ENCODE measurements around the gene CCDC85C. TPM values are rescaled to one million over a fixed set of nuclear protein-coding genes. Genes with fewer than 3 reads are reported as not detected.

CCDC85C gene
- total and polyA plus RNA-seq, 2 of the 8 experiments (the other 6 are each of a cell fraction or from before 2014, with no cell fraction given) = 16.8 to 35.8 TPM

DNA sequence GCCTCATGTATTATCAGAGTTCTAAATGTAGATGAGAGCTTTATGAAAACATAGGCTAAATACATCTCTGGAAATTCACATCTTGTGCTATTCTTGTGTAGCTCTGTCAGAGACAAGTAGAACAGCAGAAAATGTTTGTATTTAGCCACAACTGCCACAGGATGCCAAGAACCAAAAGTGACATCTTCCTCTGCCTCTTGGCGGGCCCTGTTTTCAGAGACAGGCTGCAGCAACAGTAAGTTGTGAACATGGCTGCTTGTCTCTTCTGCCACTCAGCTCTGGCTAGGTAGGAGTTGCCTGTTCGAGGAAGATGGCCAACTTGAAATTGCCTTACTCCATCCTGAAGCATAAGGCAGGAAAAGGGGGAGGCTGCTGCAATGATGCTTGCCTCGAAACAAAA, 153.7 kb downstream of the CCDC85C start:
- ChIA-PET POLR2A (ENCODE audit: partially characterized antibody) (no interaction called here), CTCF (ENCODE audit: partially characterized antibody) (interaction anchor here (0.8 to 2.6 kb wide), 7 partner anchors 9 to 183 kb away, joined by 3 to 24 read pairs (median 5); no protein-coding TSS in a partner anchor)
- H3K23ac ChIP-seq (ENCODE audit: insufficient read length) = no peak overlapping the region
- no peak overlapping the region for H3K9ac ChIP-seq (replicated peaks in 1 of 4; ENCODE audit: extremely low read depth in 1 of 4, low read depth in 3 of 4, low read length in 3 of 4)
- no peak overlapping the region for H4K5ac ChIP-seq (ENCODE audit: insufficient read length, low read depth, low read length)
- no peak overlapping the region for H3K27ac ChIP-seq (ENCODE audit: low read depth, low read length)
- no peak overlapping the region for H2BK20ac ChIP-seq (ENCODE audit: low read length)
- no peaks in the 10 kb centered on the region for H3K79me1 ChIP-seq (ENCODE audit: low read depth, low read length)
- no peaks in the 10 kb centered on the region for H3K79me2 ChIP-seq (ENCODE audit: control insufficient read depth in 1 of 2, insufficient read depth in 2 of 2, low read length in 2 of 2)
- H4K20me1 ChIP-seq (replicated peaks in 1 of 2; ENCODE audit: control insufficient read depth in 1 of 2, insufficient read depth in 2 of 2, low read length in 2 of 2) = peaks cover 0 to 4% of the 10 kb centered on the region in 2 experiments
- no peak overlapping the region for H3K56ac ChIP-seq (replicated peaks; ENCODE audit: insufficient read length, low read depth, low read length)
- H2AK5ac ChIP-seq (ENCODE audit: low read depth, low read length) = no peak overlapping the region
- no peak overlapping the region for H3K14ac ChIP-seq (ENCODE audit: insufficient read length)
- no peak overlapping the region for H3K18ac ChIP-seq (ENCODE audit: extremely low read depth, low read length)
- no peak overlapping the region for H3K4me2 ChIP-seq (ENCODE audit: insufficient read depth in 1 of 2, low read depth in 2 of 2, low read length in 2 of 2)
- TF ChIP-seq JUN (IDR thresholded peaks at IDR 0.05; ENCODE audit: low read depth, low read length) (no peak), RBBP5 (IDR thresholded peaks at IDR 0.05; ENCODE audit: borderline replicate concordance, low read depth, low read length) (no peak), GTF2F1 (IDR thresholded peaks at IDR 0.05; ENCODE audit: borderline replicate concordance, low read depth, low read length) (no peak)
- no peaks in the 10 kb centered on the region for H3K4me1 ChIP-seq (replicated peaks in 1 of 4; ENCODE audit: control insufficient read depth in 3 of 4, insufficient read depth in 4 of 4, low read length in 3 of 4)
- no peak overlapping the region for H2BK5ac ChIP-seq (ENCODE audit: low read depth, low read length)
- FAIRE-seq (no peak), DNase-seq (ENCODE audit: low read depth in 1 of 2, low spot score in 2 of 2) (no peak)
- no peak overlapping the region for H3K4me3 ChIP-seq (ENCODE audit: extremely low read depth in 1 of 4, insufficient read depth in 2 of 4, low read depth in 3 of 4, low read length in 4 of 4)
- H4K91ac ChIP-seq (replicated peaks; ENCODE audit: insufficient read length, low read length) = no peak overlapping the region
- no peak overlapping the region for H2AFZ ChIP-seq (ENCODE audit: low read length)
- no peaks in the 10 kb centered on the region for H3K27me3 ChIP-seq (replicated peaks in 1 of 4; ENCODE audit: control insufficient read depth in 3 of 4, extremely low read depth in 1 of 4, insufficient read depth in 3 of 4, low read length in 3 of 4)
- no peak overlapping the region for H2BK15ac ChIP-seq (ENCODE audit: low read length)
- no peak overlapping the region for H3K4ac ChIP-seq (replicated peaks; ENCODE audit: insufficient read length, low read depth, low read length)
- H2BK12ac ChIP-seq (ENCODE audit: low read depth, low read length) = no peak overlapping the region
- H3K23me2 ChIP-seq (ENCODE audit: low read depth, low read length) = no peaks in the 10 kb centered on the region
- H2BK120ac ChIP-seq (replicated peaks; ENCODE audit: low read depth, low read length) = no peak overlapping the region
- H4K8ac ChIP-seq (ENCODE audit: extremely low read depth, insufficient read depth, low read length) = no peak overlapping the region
- 94% methylated on average over 3 of the region's 3 CpGs; no CpG with 5 or more reads in 1 of the 2 experiments for WGBS, 2 experiments (ENCODE audit: extremely low coverage in 1 of 2, insufficient coverage in 1 of 2, insufficient read length in 1 of 2, insufficient replicate concordance in 2 of 2, low coverage in 1 of 2, low lambda C conversion rate in 2 of 2, missing lambda C conversion rate in 1 of 2)
- no peaks in the 10 kb centered on the region for H3K9me3 ChIP-seq (ENCODE audit: insufficient read depth in 2 of 2, low read depth in 1 of 2, low read length in 1 of 2)
- H3K36me3 ChIP-seq (ENCODE audit: control insufficient read depth in 2 of 4, insufficient read depth in 4 of 4, low read length in 3 of 4) = peaks cover 0 to 9% (median 4%) of the 10 kb centered on the region in 4 experiments; a peak in 1 of 8 replicates

Small RNA genes lying within 50 kb of the gene (small RNA-seq; reads per million reads assigned to genes)
- gene RF00019 (ENCODE audit: insufficient read depth) = not detected

Other genes with a start within 250 kb of the CCDC85C start
- gene SETD3, start 123.3 kb downstream of the CCDC85C start, total RNA-seq (2021; fragmentation: NEBNext Ultra II Directional; extraction: Animal tissue kit (Norgen Biotek cat#: 25700)) = 60.1 and 64.0 TPM in 2 replicates
- 16.0 and 24.0 TPM in 2 replicates for gene SETD3, start 123.3 kb downstream of the CCDC85C start, polyA plus RNA-seq (2011; rRNA removed)
- 81.9 and 82.7 TPM in 2 replicates for gene CCNK, start 122.8 kb downstream of the CCDC85C start, total RNA-seq (2021; fragmentation: NEBNext Ultra II Directional; extraction: Animal tissue kit (Norgen Biotek cat#: 25700))
- gene CCNK, start 122.8 kb downstream of the CCDC85C start, polyA plus RNA-seq (2011; rRNA removed) = 10.7 and 14.7 TPM in 2 replicates
- gene HHIPL1, start 40.9 kb upstream of the CCDC85C start, total RNA-seq (2021; fragmentation: NEBNext Ultra II Directional; extraction: Animal tissue kit (Norgen Biotek cat#: 25700)) = 2.6 and 3.1 TPM in 2 replicates
- gene HHIPL1, start 40.9 kb upstream of the CCDC85C start, polyA plus RNA-seq (2011; rRNA removed) = 1.5 and 2.1 TPM in 2 replicates
- 0.71 and 1.3 TPM in 2 replicates for gene CYP46A1, start 80.1 kb upstream of the CCDC85C start, total RNA-seq (2021; fragmentation: NEBNext Ultra II Directional; extraction: Animal tissue kit (Norgen Biotek cat#: 25700))
- gene CYP46A1, start 80.1 kb upstream of the CCDC85C start, polyA plus RNA-seq (2011; rRNA removed) = 0.41 and 0.89 TPM in 2 replicates
- gene EML1, start 189.2 kb upstream of the CCDC85C start, total RNA-seq (2021; fragmentation: NEBNext Ultra II Directional; extraction: Animal tissue kit (Norgen Biotek cat#: 25700)) = 24.7 and 32.9 TPM in 2 replicates
- 9.8 and 11.1 TPM in 2 replicates for gene EML1, start 189.2 kb upstream of the CCDC85C start, polyA plus RNA-seq (2011; rRNA removed)

Data from H1 (cell line).